Esophagus squamous epithelium (tissue), 5 donors: ENCODE data around the gene LYZL6. TPM values are rescaled to one million over a fixed set of nuclear protein-coding genes. Genes with fewer than 3 reads are reported as not detected.
A peak's percentile ranks its signal among the peaks of the same experiment; 100 is the strongest.

Experiments used
- DNase-seq: peaks from one replicate; lab custom pipeline; 2025; lab: John Stamatoyannopoulos, UW
- H3K27ac ChIP-seq, 4 donors: fragments of 200-600 bp; sonication (generic); one replicate each; pipeline ENCODE4 v1.5.1; 2016 to 2019; ENCODE audit warnings: mild to moderate bottlenecking in 1 of 4
- H3K27me3 ChIP-seq, 4 donors: fragments of 200-600 bp; sonication (generic); 1 replicate in 3 of 4; 2 replicates in 1 of 4; pipeline versions ENCODE4 v1.5.1 to v1.6.0; 2017 to 2021; ENCODE audit warnings: antibody characterized with exemption in 1 of 4
- H3K36me3 ChIP-seq, 3 donors: fragments of 200-600 bp; sonication (generic); one replicate each; pipeline ENCODE4 v1.5.1; 2016 to 2019
- H3K4me1 ChIP-seq, 3 donors: fragments of 200-600 bp; sonication (generic); one replicate each; pipeline ENCODE4 v1.5.1; 2017 to 2019
- H3K4me3 ChIP-seq, 4 donors: fragments of 200-600 bp; sonication (generic); 1 replicate in 3 of 4; 2 replicates in 1 of 4; pipeline ENCODE4 v1.5.1; 2016 to 2019; ENCODE audit warnings: mild to moderate bottlenecking in 2 of 4, moderate library complexity in 1 of 4
- H3K9me3 ChIP-seq, 3 donors: fragments of 200-600 bp; sonication (generic); one replicate each; pipeline ENCODE4 v1.5.1; 2016 to 2019
- POLR2A ChIP-seq, 4 donors: fragments of 450-650 bp; IDR thresholded peaks; one replicate each; pipeline ENCODE4 v1.6.1; 2017; ENCODE audit warnings: antibody characterized with exemption in 4 of 4, mild to moderate bottlenecking in 4 of 4, moderate library complexity in 3 of 4
- WGBS, 2 donors: methylation state at CpG; one replicate each; pipeline ENCODE4 v1.1.5; 2018; 5-methylcytosine and 5-hydroxymethylcytosine counted together
- intact Hi-C: fragments of 100-400 bp; cut with DNase I; formaldehyde crosslinking; loops from one replicate; pipeline ENCODE4 v1.15.0; 2022
- total RNA-seq, 4 donors: library from RNA; depleted of rRNA; stranded (reverse); fragments of >200 nt; gene quantifications; one replicate each; pipeline ENCODE4 v1.1.0, GENCODE V29; 2016
- TF ChIP-seq, protein P1 (sequence below), 6 experiments: fragments of 450-650 bp in 4 of 6; fragments of 200-600 bp in 2 of 6; sonication (generic) in 2 of 6; IDR thresholded peaks; one replicate each; pipeline ENCODE4 v1.5.1; 2016 to 2019; ENCODE audit warnings: antibody characterized with exemption in 6 of 6, mild to moderate bottlenecking in 4 of 6, moderate library complexity in 4 of 6
- donor health status: DM: yes; HTN: yes; CAD: no.

LYZL6 gene
- total RNA-seq, 4 donors from 2014 or later = not detected

DNA sequence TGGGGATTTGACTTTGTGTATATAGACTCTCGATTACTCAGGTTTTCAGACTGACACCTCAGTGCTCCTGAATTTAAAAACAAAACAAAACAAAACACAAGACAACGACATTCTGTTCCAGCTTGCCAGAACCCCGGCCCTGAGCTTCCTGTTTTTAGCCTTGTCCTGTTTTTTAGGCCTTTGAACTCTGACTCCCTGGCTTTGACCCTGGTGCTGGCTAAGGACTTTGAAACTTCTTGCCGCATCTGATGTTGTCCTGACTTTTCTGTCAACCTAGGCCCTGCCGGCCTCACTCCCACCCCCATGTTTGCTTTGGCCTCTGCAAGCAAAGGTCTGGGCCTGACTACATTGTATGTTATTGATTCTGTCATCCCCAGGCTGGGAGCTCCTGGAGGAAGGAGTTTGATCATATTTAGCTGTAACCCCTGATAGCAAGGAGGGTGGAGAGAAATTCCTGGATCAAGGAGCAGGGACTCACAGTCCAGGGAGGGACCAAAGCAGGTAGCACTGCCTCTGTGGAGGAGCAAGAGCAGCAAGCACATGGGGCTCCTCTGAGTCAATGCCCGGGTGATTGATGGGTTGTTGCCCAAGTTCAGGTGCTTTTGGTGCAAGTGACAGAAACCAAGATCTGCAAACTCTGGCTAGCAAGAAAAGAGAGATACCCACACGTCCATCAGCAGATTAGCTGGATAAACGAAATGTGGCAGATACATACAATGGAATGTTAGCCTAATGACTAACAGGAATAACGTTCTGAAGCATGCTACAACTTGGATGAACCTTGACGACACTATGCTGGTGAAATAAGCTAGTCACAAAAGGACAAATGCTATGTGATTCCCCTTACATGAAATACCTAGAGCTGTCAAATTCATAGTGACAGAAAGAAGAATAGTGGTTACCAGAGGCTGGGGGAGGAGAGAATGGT is 30.1 kb upstream of the LYZL6 start:
- 27 to 31% methylated on average over 10 of the region's 10 CpGs for WGBS, 2 donors
- H3K9me3 ChIP-seq = no peaks in the 10 kb centered on the region
- DNase-seq = no peak
- intact Hi-C loops = loop anchor here (10.0 kb wide), 1 partner anchor 171 kb away; no protein-coding TSS in a partner anchor
- H3K4me3 ChIP-seq = no peak overlapping the region
- H3K36me3 ChIP-seq = no peaks in the 10 kb centered on the region
- H3K27me3 ChIP-seq = peaks cover 0 to 6% (median 0%) of the 10 kb centered on the region in 4 donors
- H3K27ac ChIP-seq = peak overlapping the region in 1 of 4 donors; percentile 14
- H3K4me1 ChIP-seq = peaks cover 0 to 13% (median 8%) of the 10 kb centered on the region in 3 donors
- TF ChIP-seq, protein P1, sequence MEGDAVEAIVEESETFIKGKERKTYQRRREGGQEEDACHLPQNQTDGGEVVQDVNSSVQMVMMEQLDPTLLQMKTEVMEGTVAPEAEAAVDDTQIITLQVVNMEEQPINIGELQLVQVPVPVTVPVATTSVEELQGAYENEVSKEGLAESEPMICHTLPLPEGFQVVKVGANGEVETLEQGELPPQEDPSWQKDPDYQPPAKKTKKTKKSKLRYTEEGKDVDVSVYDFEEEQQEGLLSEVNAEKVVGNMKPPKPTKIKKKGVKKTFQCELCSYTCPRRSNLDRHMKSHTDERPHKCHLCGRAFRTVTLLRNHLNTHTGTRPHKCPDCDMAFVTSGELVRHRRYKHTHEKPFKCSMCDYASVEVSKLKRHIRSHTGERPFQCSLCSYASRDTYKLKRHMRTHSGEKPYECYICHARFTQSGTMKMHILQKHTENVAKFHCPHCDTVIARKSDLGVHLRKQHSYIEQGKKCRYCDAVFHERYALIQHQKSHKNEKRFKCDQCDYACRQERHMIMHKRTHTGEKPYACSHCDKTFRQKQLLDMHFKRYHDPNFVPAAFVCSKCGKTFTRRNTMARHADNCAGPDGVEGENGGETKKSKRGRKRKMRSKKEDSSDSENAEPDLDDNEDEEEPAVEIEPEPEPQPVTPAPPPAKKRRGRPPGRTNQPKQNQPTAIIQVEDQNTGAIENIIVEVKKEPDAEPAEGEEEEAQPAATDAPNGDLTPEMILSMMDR (IDR thresholded peaks at IDR 0.05) = no peak
- TF ChIP-seq POLR2A (IDR thresholded peaks at IDR 0.05) = no peak

DNA sequence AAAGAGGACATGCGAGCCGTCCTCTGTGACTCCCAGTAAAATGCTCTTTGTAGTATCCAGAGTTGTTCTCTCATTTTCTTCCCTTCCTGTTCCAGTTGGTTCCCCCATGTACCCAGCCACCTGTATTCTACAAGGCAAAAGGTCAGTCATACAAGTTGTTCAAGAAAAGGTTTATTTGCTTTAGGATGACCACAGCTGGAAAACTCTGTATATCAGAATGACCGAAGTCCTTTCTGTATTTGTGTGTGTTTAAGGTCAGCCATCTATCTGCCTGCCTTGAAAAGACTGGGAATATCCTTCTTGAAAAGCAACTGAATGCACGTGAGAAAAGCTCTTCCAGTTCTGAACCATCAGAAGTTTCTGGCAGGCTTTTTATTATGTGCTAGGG is 29.4 kb upstream of the LYZL6 start:
- no peak for DNase-seq
- no peak overlapping the region for H3K4me3 ChIP-seq
- no peak for TF ChIP-seq POLR2A (IDR thresholded peaks at IDR 0.05)
- TF ChIP-seq, protein P1 (IDR thresholded peaks at IDR 0.05) = no peak
- no peaks in the 10 kb centered on the region for H3K9me3 ChIP-seq
- H3K4me1 ChIP-seq = peaks cover 0 to 13% (median 8%) of the 10 kb centered on the region in 3 donors
- intact Hi-C loops = loop anchor here (10.0 kb wide), 1 partner anchor 172 kb away; no protein-coding TSS in a partner anchor
- H3K27me3 ChIP-seq = peaks cover 0 to 6% (median 0%) of the 10 kb centered on the region in 4 donors
- H3K36me3 ChIP-seq = no peaks in the 10 kb centered on the region
- peak overlapping the region in 1 of 4 donors; percentile 9 for H3K27ac ChIP-seq
- WGBS, 2 donors = 57 to 76% methylated on average over 4 of the region's 4 CpGs

DNA sequence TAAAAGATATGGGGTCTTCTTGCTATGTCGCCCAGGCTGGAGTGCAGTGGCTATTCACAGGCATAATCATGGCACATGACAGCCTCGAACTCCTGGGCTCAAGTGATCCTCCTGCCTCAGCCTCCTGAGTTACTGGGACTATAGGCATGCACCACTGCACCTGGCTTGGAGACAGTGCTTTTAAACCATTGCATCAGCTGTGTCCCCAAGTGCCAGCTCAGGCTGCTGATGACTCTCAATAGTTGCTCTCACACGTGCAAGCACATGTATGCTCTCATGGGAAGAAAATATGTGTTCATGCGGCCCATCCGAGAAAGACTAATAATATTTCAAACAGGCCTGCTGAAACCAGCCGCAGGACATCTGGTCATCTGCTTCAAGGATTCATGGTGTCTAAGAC is 29.0 kb upstream of the LYZL6 start:
- Histone ChIP-seq H3K27ac (peak overlapping the region in 1 of 4 donors; percentile 9), H3K4me3 (no peak overlapping the region), H3K4me1 (peaks cover 0 to 13% (median 8%) of the 10 kb centered on the region in 3 donors), H3K36me3 (no peaks in the 10 kb centered on the region), H3K9me3 (no peaks in the 10 kb centered on the region), H3K27me3 (peaks cover 0 to 6% (median 0%) of the 10 kb centered on the region in 4 donors)
- 71 to 77% methylated on average over 5 to 6 of the region's 6 CpGs for WGBS, 2 donors
- intact Hi-C loops = loop anchor here (10.0 kb wide), 1 partner anchor 172 kb away; no protein-coding TSS in a partner anchor
- no peak for TF ChIP-seq POLR2A (IDR thresholded peaks at IDR 0.05)
- TF ChIP-seq, protein P1 (IDR thresholded peaks at IDR 0.05) = no peak
- DNase-seq = no peak

DNA sequence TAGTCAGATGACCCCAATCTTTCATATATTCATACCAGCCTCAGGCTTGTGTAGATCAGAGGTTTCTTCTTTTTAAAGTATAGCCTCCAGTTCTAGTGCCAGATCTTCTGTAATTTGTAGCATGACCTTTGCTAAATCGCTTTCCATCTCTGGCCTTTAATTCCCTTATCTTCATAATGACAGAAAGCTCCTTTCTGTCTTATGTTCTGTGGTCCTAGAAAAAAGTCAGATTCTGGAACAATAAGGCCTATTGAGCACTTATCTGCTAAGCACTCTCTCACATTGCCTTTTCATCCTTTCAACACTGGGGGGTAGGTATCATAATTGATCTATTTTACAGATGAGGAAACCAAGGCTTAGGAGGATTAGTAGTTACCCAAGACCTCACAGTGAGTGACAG is 28.6 kb upstream of the LYZL6 start:
- intact Hi-C loops = loop anchor here (10.0 kb wide), 1 partner anchor 173 kb away; no protein-coding TSS in a partner anchor
- no peak for DNase-seq
- Histone ChIP-seq H3K27ac (no peak overlapping the region), H3K27me3 (peaks cover 0 to 6% (median 0%) of the 10 kb centered on the region in 4 donors), H3K9me3 (no peaks in the 10 kb centered on the region), H3K4me3 (no peak overlapping the region), H3K4me1 (peaks cover 0 to 13% (median 8%) of the 10 kb centered on the region in 3 donors), H3K36me3 (no peaks in the 10 kb centered on the region)
- 79 to 88% methylated on average over 1 of the region's 1 CpG for WGBS, 2 donors
- TF ChIP-seq, protein P1 (IDR thresholded peaks at IDR 0.05) = no peak
- TF ChIP-seq POLR2A (IDR thresholded peaks at IDR 0.05) = no peak
